RWPE2 (cell line): ENCODE measurements around the gene TIMM17B.

Source experiments
- ATAC-seq: fragments of 200-7000 bp; cut with Tn5 transposase; 3 replicates; pipeline ENCODE4 v1.9.1; 2021; ENCODE audit warnings: low read depth
- DNase-seq: peaks from one replicate; pipeline ENCODE4 v3.0.0-alpha.2; 2020; ENCODE audit warnings: low spot score
- H3K27ac ChIP-seq: fragments of 450-650 bp; 2 replicates; pipeline ENCODE4 v1.5.1; 2017; ENCODE audit warnings: mild to moderate bottlenecking; ENCODE audit not compliant: poor library complexity, severe bottlenecking
- H3K27me3 ChIP-seq: fragments of 250-450 bp; sonication (Bioruptor Pico); 2 replicates; pipeline ENCODE4 v1.5.1; 2021; ENCODE audit warnings: mild to moderate bottlenecking, moderate library complexity; ENCODE audit not compliant: insufficient read depth, poor library complexity, severe bottlenecking
- H3K36me3 ChIP-seq: fragments of 250-450 bp; sonication (Bioruptor Pico); 2 replicates; pipeline ENCODE4 v1.5.1; 2020; ENCODE audit warnings: low read depth, mild to moderate bottlenecking, moderate library complexity
- H3K4me1 ChIP-seq: fragments of 250-450 bp; sonication (Bioruptor Pico); 2 replicates; pipeline ENCODE4 v1.5.1; 2021; ENCODE audit warnings: mild to moderate bottlenecking, moderate library complexity; ENCODE audit not compliant: insufficient read depth, poor library complexity, severe bottlenecking
- H3K4me3 ChIP-seq: fragments of 250-450 bp; sonication (Bioruptor Pico); 2 replicates; pipeline ENCODE4 v1.5.1; 2021; ENCODE audit warnings: mild to moderate bottlenecking, moderate library complexity; ENCODE audit not compliant: severe bottlenecking
- H3K9me3 ChIP-seq: fragments of 250-450 bp; sonication (Bioruptor Pico); 2 replicates; pipeline ENCODE4 v1.5.1; 2021; ENCODE audit warnings: mild to moderate bottlenecking, moderate library complexity; ENCODE audit not compliant: severe bottlenecking
- TF ChIP-seq, protein P1 (sequence below): fragments of 450-650 bp; IDR thresholded peaks from one replicate; pipeline ENCODE4 v1.5.1; 2017; ENCODE audit warnings: mild to moderate bottlenecking, moderate library complexity; ENCODE audit not compliant: poor library complexity, severe bottlenecking

Gene TIMM17B

DNA sequence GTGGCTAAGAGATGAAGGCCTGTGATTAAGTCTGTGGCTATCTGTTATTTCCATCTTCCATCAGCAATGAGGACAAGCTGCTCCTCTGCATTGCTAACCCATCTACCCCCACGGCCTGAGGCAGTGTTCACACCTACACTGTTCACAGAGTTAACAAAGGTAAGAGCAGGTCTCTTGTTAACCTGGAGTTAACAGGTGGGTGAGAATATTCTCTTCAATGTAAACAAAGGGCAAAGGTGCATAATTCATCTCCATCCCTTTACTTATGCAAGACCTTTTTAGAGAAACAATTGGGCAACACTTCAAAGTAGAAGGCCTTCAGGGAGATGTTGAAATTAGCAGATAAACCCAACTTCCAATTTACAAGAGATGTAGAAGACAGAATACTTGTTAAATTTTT lies 11.0 kb upstream of the TIMM17B start:
- no peak for DNase-seq
- Histone ChIP-seq H3K9me3 (no peaks in the 10 kb centered on the region), H3K27me3 (no peaks in the 10 kb centered on the region), H3K27ac (no peak overlapping the region), H3K4me3 (no peak overlapping the region), H3K36me3 (peaks cover 22% of the 10 kb centered on the region), H3K4me1 (no peaks in the 10 kb centered on the region)
- TF ChIP-seq, protein P1, sequence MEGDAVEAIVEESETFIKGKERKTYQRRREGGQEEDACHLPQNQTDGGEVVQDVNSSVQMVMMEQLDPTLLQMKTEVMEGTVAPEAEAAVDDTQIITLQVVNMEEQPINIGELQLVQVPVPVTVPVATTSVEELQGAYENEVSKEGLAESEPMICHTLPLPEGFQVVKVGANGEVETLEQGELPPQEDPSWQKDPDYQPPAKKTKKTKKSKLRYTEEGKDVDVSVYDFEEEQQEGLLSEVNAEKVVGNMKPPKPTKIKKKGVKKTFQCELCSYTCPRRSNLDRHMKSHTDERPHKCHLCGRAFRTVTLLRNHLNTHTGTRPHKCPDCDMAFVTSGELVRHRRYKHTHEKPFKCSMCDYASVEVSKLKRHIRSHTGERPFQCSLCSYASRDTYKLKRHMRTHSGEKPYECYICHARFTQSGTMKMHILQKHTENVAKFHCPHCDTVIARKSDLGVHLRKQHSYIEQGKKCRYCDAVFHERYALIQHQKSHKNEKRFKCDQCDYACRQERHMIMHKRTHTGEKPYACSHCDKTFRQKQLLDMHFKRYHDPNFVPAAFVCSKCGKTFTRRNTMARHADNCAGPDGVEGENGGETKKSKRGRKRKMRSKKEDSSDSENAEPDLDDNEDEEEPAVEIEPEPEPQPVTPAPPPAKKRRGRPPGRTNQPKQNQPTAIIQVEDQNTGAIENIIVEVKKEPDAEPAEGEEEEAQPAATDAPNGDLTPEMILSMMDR: no peak
- no peak for ATAC-seq

GRCh38 chrX:48905090-48905790 lies 7.7 kb upstream of the TIMM17B start:
- Histone ChIP-seq H3K4me3 (no peak overlapping the region), H3K27ac (no peak overlapping the region), H3K27me3 (no peaks in the 10 kb centered on the region), H3K9me3 (no peaks in the 10 kb centered on the region), H3K4me1 (no peaks in the 10 kb centered on the region), H3K36me3 (peaks cover 22% of the 10 kb centered on the region)
- ATAC-seq: no peak
- TF ChIP-seq, protein P1: no peak
- DNase-seq: no peak

GRCh38 chrX:48904626-48905025 lies 7.1 kb upstream of the TIMM17B start:
- Histone ChIP-seq H3K4me1 (no peaks in the 10 kb centered on the region), H3K4me3 (no peak overlapping the region), H3K27ac (no peak overlapping the region), H3K9me3 (no peaks in the 10 kb centered on the region), H3K27me3 (no peaks in the 10 kb centered on the region), H3K36me3 (peaks cover 24% of the 10 kb centered on the region)
- no peak for DNase-seq
- peak; percentile 10; the same call in 1 of the 3 replicates for ATAC-seq
- TF ChIP-seq, protein P1: no peak

DNA sequence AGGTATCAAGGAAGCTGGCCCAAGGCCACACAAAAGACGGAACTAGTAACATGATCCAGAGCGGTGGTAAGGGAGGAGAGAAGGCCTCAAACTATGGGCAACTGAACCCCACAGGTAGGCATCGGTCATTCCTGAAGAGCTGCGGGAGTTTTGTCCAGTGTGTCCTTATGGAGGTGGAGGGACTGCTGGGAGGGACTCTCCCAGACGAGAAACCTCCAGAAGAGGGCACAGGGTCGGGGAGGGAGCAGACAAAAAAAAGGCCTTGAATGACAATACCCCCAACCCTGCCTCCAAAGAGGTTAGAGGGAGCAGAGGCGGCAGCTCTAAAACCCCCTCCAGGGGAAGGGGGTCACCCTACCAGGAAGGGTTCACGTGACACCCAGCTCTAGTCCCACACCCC lies 6.6 kb upstream of the TIMM17B start:
- no peaks in the 10 kb centered on the region for H3K9me3 ChIP-seq
- H3K27me3 ChIP-seq: no peaks in the 10 kb centered on the region
- TF ChIP-seq, protein P1: no peak
- H3K36me3 ChIP-seq: peaks cover 29% of the 10 kb centered on the region
- no peaks in the 10 kb centered on the region for H3K4me1 ChIP-seq
- no peak overlapping the region for H3K4me3 ChIP-seq
- DNase-seq: no peak
- no peak for ATAC-seq
- H3K27ac ChIP-seq: no peak overlapping the region

DNA sequence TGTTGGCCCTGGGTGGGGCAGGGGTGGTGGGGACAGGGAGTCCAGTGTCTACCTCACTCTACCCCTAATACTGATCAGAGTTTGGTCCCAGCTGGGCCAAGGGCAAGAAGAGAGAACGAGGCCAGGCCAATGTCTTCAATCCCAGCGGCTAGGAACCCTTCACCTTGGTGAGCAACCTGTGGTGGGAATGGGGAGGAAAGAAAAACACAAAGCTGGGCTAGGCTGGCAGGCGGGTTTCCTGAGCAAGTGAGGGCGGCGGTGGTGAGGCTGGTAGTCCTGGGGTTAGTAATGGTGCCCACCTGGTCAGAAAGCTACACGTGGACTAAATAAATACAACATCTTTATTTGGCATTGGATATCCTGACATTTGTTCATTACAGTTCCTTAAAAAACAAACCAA lies 5.7 kb upstream of the TIMM17B start:
- Histone ChIP-seq H3K36me3 (peaks cover 24% of the 10 kb centered on the region), H3K9me3 (no peaks in the 10 kb centered on the region), H3K27ac (no peak overlapping the region), H3K4me1 (no peaks in the 10 kb centered on the region), H3K4me3 (no peak overlapping the region), H3K27me3 (no peaks in the 10 kb centered on the region)
- TF ChIP-seq, protein P1: no peak
- no peak for DNase-seq
- ATAC-seq: no peak
